Upper lobe of right lung (tissue), 1 donor: ENCODE measurements around the gene APOL4. TPM values are rescaled to one million over a fixed set of nuclear protein-coding genes. Genes with fewer than 3 reads are reported as not detected.
A peak's percentile ranks its signal among the peaks of the same experiment; 100 is the strongest.
"Not testable (repeated sequence)": the region's sequence is repeated elsewhere in the genome, so short reads cannot be mapped to it uniquely, and the experiment has no call there.

Experiments used
- ATAC-seq: fragments of 200-7000 bp; cut with Tn5 transposase; one replicate; pipeline ENCODE4 v1.9.1; 2020; ENCODE audit warnings: mild to moderate bottlenecking, moderate library complexity
- DNase-seq: peaks from one replicate; pipeline ENCODE4 v3.0.0-alpha.2; 2020
- H3K27ac ChIP-seq: fragments of 200-600 bp; one replicate; pipeline ENCODE4 v1.8.0; 2022
- H3K27me3 ChIP-seq: fragments of 200-600 bp; one replicate; pipeline ENCODE4 v1.8.0; 2022; ENCODE audit warnings: mild to moderate bottlenecking
- H3K36me3 ChIP-seq: fragments of 200-600 bp; one replicate; pipeline ENCODE4 v1.8.0; 2022
- H3K4me1 ChIP-seq: fragments of 200-600 bp; one replicate; pipeline ENCODE4 v1.8.0; 2022
- H3K4me3 ChIP-seq: fragments of 200-600 bp; one replicate; pipeline ENCODE4 v1.8.0; 2022; ENCODE audit warnings: mild to moderate bottlenecking
- H3K9me3 ChIP-seq: fragments of 200-600 bp; one replicate; pipeline ENCODE4 v1.8.0; 2022
- intact Hi-C: fragments of 100-400 bp; cut with DNase I; formaldehyde crosslinking; loops from one replicate; pipeline ENCODE4 v1.11.0; 2022
- total RNA-seq: library from RNA; stranded (reverse); fragmentation: NEBNext Ultra II Directional; extraction: Animal tissue kit (Norgen Biotek cat#: 25700); gene quantifications from one replicate; pipeline ENCODE4 v1.2.1, GENCODE V29; 2021
- TF ChIP-seq, protein P1 (sequence below): fragments of 200-600 bp; IDR thresholded peaks from one replicate; pipeline ENCODE4 v1.8.0; 2022; ENCODE audit warnings: antibody characterized with exemption
- donor health status: DM: no; HTN: yes; CAD: no; lungs with severe emphysema.

APOL4 gene
- total RNA-seq, 1 donor from 2014 or later: 14.3 TPM

DNA sequence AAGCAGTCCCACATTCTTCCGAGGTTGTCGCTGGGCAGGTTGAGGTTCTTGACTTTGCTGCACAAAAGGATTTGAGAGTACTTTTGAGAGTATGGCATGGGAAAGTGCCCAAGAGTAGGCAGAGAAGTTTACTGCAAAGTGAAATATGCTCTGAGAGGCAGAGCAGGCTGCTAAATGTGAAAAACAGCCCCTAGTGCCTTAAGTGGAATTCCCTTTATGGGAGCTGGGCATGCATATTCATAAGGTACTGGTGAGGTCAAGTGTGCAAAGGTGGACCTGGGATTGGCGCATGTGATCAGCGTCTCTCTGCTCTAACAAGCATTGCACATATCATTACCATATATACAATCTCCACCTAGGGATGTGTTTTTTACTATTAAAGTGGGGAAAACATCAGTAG lies 12.0 kb upstream of the APOL4 start:
- DNase-seq (no peak), ATAC-seq (peak; percentile 74)
- intact Hi-C loops: no loop called here
- no peaks in the 10 kb centered on the region for H3K9me3 ChIP-seq
- no peak overlapping the region for H3K27ac ChIP-seq
- H3K4me1 ChIP-seq: peaks cover 33% of the 10 kb centered on the region
- TF ChIP-seq, protein P1, sequence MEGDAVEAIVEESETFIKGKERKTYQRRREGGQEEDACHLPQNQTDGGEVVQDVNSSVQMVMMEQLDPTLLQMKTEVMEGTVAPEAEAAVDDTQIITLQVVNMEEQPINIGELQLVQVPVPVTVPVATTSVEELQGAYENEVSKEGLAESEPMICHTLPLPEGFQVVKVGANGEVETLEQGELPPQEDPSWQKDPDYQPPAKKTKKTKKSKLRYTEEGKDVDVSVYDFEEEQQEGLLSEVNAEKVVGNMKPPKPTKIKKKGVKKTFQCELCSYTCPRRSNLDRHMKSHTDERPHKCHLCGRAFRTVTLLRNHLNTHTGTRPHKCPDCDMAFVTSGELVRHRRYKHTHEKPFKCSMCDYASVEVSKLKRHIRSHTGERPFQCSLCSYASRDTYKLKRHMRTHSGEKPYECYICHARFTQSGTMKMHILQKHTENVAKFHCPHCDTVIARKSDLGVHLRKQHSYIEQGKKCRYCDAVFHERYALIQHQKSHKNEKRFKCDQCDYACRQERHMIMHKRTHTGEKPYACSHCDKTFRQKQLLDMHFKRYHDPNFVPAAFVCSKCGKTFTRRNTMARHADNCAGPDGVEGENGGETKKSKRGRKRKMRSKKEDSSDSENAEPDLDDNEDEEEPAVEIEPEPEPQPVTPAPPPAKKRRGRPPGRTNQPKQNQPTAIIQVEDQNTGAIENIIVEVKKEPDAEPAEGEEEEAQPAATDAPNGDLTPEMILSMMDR: no peak
- no peaks in the 10 kb centered on the region for H3K36me3 ChIP-seq
- H3K27me3 ChIP-seq: no peaks in the 10 kb centered on the region
- H3K4me3 ChIP-seq: no peak overlapping the region

DNA sequence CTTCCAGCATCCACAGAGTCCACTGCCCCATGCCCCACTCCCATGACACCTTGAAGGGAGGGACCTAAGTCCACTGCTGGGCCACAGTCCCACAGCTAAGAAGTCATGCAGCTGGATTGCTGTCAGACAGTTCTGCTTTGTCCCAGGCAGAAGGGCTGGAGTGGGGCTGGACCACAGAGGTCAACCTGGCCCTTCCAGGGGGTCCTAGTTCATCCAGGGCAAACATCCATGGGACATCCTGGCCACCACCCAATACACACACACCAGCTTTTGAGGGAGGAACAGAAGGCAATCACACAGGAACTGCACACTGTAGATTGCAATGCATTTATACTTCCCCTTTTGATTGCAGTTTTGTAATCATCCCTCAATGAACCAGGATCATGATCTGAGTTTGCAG lies 11.3 kb upstream of the APOL4 start:
- peaks cover 34% of the 10 kb centered on the region for H3K4me1 ChIP-seq
- H3K4me3 ChIP-seq: no peak overlapping the region
- no peak overlapping the region for H3K27ac ChIP-seq
- H3K9me3 ChIP-seq: no peaks in the 10 kb centered on the region
- ATAC-seq: peak; percentile 65
- intact Hi-C loops: no loop called here
- no peaks in the 10 kb centered on the region for H3K27me3 ChIP-seq
- DNase-seq: no peak
- H3K36me3 ChIP-seq: no peaks in the 10 kb centered on the region
- TF ChIP-seq, protein P1: no peak

DNA sequence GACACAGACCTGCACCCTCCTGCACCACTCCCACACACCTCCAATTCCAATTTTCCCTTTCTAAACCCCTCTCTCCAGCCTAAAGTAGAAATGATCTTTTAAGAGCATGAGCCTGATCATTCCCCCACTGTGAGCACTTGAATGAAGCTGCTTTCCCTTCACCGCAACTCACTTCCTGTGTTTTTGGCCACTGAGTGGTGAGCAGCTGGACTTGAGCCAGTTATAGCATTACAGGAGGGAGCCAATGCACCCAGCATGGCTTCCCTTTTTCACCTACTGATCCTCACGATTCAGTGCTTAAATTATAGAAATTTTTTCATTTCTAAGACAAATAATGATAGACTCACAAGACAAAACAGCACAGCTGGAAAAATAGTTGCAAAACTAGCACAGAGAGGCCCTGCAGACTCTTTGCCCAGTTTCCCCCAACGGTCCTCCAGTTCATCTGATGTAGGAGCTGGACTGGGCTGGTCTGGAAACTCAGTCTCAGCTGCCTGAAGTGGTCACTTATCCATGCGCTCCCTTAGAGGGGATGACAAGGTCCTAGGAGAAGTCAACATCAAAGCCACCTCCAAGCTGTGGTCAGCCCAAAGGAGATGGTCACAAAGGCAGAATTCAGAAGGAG lies 9.7 kb upstream of the APOL4 start:
- intact Hi-C loops: no loop called here
- Histone ChIP-seq H3K27ac (no peak overlapping the region), H3K36me3 (no peaks in the 10 kb centered on the region), H3K4me1 (peaks cover 34% of the 10 kb centered on the region), H3K27me3 (no peaks in the 10 kb centered on the region), H3K4me3 (no peak overlapping the region), H3K9me3 (no peaks in the 10 kb centered on the region)
- ATAC-seq (peak; percentile 61), DNase-seq (no peak)
- TF ChIP-seq, protein P1: no peak

DNA sequence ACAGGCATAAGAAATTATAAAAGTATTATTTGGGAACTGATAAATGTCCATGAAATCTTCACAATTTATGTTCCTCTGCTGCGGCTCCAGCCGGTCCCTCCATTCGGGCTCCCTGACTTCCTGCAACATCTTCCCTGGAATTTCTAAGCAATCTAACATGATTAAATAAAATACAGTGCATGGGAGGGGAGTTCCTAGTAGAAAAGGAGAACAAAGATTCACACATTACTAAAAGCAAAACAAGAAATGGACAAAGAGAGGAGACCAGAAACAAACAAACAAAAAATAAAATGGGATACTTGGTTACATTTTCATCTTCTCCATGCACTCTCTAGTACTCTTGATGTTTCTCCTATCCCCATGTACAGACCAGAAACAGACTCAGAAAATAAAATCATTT lies 8.6 kb upstream of the APOL4 start:
- intact Hi-C loops: no loop called here
- no peak for ATAC-seq
- Histone ChIP-seq H3K27ac (no peak overlapping the region), H3K4me1 (peaks cover 34% of the 10 kb centered on the region), H3K4me3 (no peak overlapping the region), H3K36me3 (no peaks in the 10 kb centered on the region), H3K27me3 (no peaks in the 10 kb centered on the region), H3K9me3 (no peaks in the 10 kb centered on the region)
- TF ChIP-seq, protein P1: no peak
- DNase-seq: no peak

DNA sequence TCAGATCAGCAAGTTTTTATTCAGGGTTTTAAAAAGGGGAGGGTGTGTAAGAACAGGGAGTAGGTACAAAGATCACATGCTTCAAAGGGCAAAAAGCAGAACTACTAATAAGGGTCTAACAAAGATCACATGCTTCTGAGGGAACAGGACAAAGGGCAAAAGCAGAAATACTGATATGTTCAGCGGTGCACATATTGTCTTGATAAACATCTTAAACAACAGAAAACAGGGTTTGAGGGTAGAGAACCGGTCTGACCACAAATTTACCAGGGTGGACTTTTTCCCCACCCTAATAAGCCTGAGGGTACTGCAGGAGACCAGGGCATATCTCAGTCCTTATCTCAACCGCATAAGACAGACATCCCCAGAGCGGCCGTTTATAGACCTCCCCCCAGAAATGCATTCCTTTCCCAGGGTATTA lies 7.9 kb upstream of the APOL4 start:
- H3K27ac ChIP-seq, H3K27me3 ChIP-seq, H3K9me3 ChIP-seq, H3K36me3 ChIP-seq, H3K4me3 ChIP-seq, DNase-seq, ATAC-seq, intact Hi-C loops: not testable (repeated sequence)
- peaks cover 34% of the 10 kb centered on the region for H3K4me1 ChIP-seq

DNA sequence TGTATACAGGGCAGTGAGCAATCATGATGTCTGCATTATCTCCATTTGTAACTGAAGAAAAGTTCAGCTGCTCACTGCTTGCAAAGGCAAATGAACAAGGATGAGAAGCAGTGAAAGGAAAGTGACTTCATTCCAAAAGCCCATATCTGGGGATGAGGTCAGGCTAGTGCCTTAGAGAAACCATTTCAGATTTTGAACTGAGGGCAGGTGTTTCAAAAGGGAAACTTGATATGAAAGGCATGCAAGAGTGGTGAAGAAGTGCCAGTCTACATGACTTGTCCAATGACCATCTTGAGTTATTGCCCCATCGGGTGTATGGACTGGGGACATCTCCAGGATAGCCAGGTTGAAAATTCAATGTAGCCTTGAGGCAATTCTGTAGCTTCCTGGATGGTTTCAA lies 7.3 kb upstream of the APOL4 start:
- no peaks in the 10 kb centered on the region for H3K36me3 ChIP-seq
- no peaks in the 10 kb centered on the region for H3K27me3 ChIP-seq
- ATAC-seq: no peak
- no peak for DNase-seq
- peaks cover 33% of the 10 kb centered on the region for H3K4me1 ChIP-seq
- TF ChIP-seq, protein P1: no peak
- H3K9me3 ChIP-seq: no peaks in the 10 kb centered on the region
- intact Hi-C loops: no loop called here
- H3K4me3 ChIP-seq: no peak overlapping the region
- no peak overlapping the region for H3K27ac ChIP-seq
